Esophagus muscularis mucosa (tissue), 4 donors: Measurements from ENCODE around the gene TOMM20. TPM values are rescaled to one million over a fixed set of nuclear protein-coding genes. Genes with fewer than 3 reads are reported as not detected.

ENCODE experiments used
- DNase-seq: peaks from one replicate; pipeline ENCODE4 v3.0.0-alpha.2; 2017; ENCODE audit errors: extremely low spot score
- H3K27ac ChIP-seq, 4 donors: fragments of 200-600 bp; sonication (generic); replicated peaks in 1 of 4; 1 replicate in 3 of 4; 2 replicates in 1 of 4; pipeline ENCODE4 v1.5.1; 2016 to 2019; ENCODE audit warnings: mild to moderate bottlenecking in 1 of 4
- H3K27me3 ChIP-seq, 4 donors: fragments of 200-600 bp; sonication (generic); one replicate each; pipeline versions ENCODE4 v1.5.1 to v1.6.0; 2016 to 2019
- H3K36me3 ChIP-seq, 4 donors: fragments of 200-600 bp; sonication (generic); one replicate each; pipeline ENCODE4 v1.5.1; 2016 to 2019
- H3K4me1 ChIP-seq, 4 donors: fragments of 200-600 bp; sonication (generic); one replicate each; pipeline ENCODE4 v1.5.1; 2016 to 2019
- H3K4me3 ChIP-seq, 4 donors: fragments of 200-600 bp; sonication (generic); 1 replicate in 2 of 4; 2 replicates in 2 of 4; pipeline ENCODE4 v1.5.1; 2016 to 2019; ENCODE audit warnings: mild to moderate bottlenecking in 4 of 4, moderate library complexity in 1 of 4
- H3K9me3 ChIP-seq, 4 donors: fragments of 200-600 bp; sonication (generic); 1 replicate in 3 of 4; 2 replicates in 1 of 4; pipeline ENCODE4 v1.5.1; 2016 to 2019
- EP300 ChIP-seq: sonication (generic); formaldehyde crosslinking; IDR thresholded peaks from one replicate; pipeline ENCODE4 v1.6.1; 2017; ENCODE audit warnings: antibody characterized with exemption
- POLR2A ChIP-seq: fragments of 450-650 bp; IDR thresholded peaks from one replicate; pipeline ENCODE4 v1.6.1; 2017; ENCODE audit warnings: antibody characterized with exemption, moderate library complexity, mild to moderate bottlenecking, low read depth
- POLR2AphosphoS5 ChIP-seq, 2 donors: sonication (generic); formaldehyde crosslinking; IDR thresholded peaks; one replicate each; pipeline ENCODE4 v1.6.1; 2017; ENCODE audit warnings: antibody characterized with exemption in 2 of 2
- WGBS: methylation state at CpG from one replicate; pipeline ENCODE4 v1.1.5; 2018; 5-methylcytosine and 5-hydroxymethylcytosine counted together
- intact Hi-C: fragments of 100-400 bp; cut with DNase I; formaldehyde crosslinking; loops from one replicate; pipeline ENCODE4 v1.15.1; 2023
- total RNA-seq, 4 donors: library from RNA; depleted of rRNA; stranded (reverse); fragments of >200 nt; gene quantifications; one replicate each; pipeline versions ENCODE4 v1.1.0 to v1.2.1, GENCODE V29; 2016
- TF ChIP-seq, protein P1 (sequence below), 3 experiments: fragments of 200-600 bp in 2 of 3; fragments of 450-650 bp in 1 of 3; sonication (generic) in 2 of 3; IDR thresholded peaks; one replicate each; pipeline ENCODE4 v1.5.1; 2017 to 2019; ENCODE audit warnings: antibody characterized with exemption in 3 of 3, mild to moderate bottlenecking in 2 of 3, moderate library complexity in 1 of 3

Gene TOMM20
- total RNA-seq, 4 donors from 2014 or later: 59.7 to 94.3 (median 86.3) TPM

DNA sequence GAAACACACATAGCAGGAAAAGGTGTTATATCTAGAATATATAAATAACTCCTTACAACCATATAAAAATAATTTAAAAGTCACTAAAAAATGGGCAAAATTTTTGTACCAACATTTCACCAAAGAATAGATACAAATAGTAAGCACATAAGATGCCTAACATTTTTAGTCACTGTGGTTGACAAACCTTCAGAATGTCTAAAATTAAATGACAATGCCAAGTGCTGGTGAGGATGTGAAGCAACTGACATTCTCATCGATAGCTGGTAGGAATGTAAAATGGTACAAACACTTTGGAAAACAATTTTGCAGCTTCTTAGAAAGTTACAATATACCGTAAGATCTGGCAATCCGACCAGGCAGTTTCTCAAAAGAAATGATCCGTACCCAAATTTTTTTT lies 14.4 kb upstream of the TOMM20 start:
- no peaks in the 10 kb centered on the region for H3K4me1 ChIP-seq
- intact Hi-C loops: no loop called here
- H3K9me3 ChIP-seq: no peaks in the 10 kb centered on the region
- no peak for DNase-seq
- no peaks in the 10 kb centered on the region for H3K27me3 ChIP-seq
- TF ChIP-seq EP300: no peak
- TF ChIP-seq POLR2AphosphoS5 (IDR thresholded peaks at IDR 0.05): no peak
- TF ChIP-seq, protein P1, sequence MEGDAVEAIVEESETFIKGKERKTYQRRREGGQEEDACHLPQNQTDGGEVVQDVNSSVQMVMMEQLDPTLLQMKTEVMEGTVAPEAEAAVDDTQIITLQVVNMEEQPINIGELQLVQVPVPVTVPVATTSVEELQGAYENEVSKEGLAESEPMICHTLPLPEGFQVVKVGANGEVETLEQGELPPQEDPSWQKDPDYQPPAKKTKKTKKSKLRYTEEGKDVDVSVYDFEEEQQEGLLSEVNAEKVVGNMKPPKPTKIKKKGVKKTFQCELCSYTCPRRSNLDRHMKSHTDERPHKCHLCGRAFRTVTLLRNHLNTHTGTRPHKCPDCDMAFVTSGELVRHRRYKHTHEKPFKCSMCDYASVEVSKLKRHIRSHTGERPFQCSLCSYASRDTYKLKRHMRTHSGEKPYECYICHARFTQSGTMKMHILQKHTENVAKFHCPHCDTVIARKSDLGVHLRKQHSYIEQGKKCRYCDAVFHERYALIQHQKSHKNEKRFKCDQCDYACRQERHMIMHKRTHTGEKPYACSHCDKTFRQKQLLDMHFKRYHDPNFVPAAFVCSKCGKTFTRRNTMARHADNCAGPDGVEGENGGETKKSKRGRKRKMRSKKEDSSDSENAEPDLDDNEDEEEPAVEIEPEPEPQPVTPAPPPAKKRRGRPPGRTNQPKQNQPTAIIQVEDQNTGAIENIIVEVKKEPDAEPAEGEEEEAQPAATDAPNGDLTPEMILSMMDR (IDR thresholded peaks at IDR 0.05): no peak
- TF ChIP-seq POLR2A: no peak
- 97% methylated on average over 4 of the region's 4 CpGs for WGBS
- peaks cover 50 to 99% (median 91%) of the 10 kb centered on the region in 4 donors for H3K36me3 ChIP-seq
- H3K27ac ChIP-seq: no peak overlapping the region
- no peak overlapping the region for H3K4me3 ChIP-seq

DNA sequence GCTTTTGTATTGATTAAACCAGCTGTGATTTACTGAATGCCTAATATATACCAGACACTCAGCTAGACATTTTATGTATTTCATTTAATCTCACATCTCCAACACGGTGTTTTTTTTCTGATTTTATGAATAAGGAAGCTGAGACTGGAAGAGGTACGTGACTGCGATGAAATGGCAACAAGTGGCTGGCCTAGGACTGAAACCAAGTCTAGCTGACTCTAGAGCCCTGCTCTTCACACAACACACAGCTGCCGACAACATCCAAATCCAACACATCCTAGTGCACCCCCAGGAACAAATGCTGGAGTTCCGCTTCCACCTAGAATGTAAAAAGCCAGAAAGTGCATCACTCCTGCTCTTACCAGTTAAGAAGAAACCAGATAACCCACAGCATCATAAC lies 10.7 kb upstream of the TOMM20 start:
- intact Hi-C loops: no loop called here

DNA sequence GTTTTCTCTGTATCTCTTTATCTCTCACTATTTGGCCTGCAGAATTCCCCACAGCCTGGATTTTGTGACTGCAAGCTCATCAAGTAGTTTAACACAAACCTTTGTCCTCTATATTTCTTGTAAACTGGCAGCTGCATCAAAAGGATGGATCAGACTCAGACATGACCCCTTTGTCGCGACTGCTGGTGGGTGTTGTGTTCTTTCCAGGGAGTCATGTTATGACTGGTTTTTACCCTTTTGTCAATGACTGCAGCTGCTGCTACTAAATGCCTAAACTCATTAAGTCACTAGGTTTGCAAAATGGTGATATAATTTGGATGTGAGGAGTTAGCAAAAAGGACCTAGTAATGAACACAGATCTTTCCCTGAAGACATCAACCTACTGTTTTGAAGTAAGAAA lies 10.2 kb upstream of the TOMM20 start:
- Histone ChIP-seq H3K36me3 (peaks cover 55 to 99% (median 89%) of the 10 kb centered on the region in 4 donors), H3K4me1 (no peaks in the 10 kb centered on the region), H3K27me3 (no peaks in the 10 kb centered on the region), H3K9me3 (no peaks in the 10 kb centered on the region), H3K4me3 (no peak overlapping the region), H3K27ac (no peak overlapping the region)
- 82% methylated on average over 2 of the region's 2 CpGs for WGBS
- intact Hi-C loops: no loop called here
- TF ChIP-seq, protein P1 (IDR thresholded peaks at IDR 0.05): no peak
- no peak for TF ChIP-seq EP300
- no peak for TF ChIP-seq POLR2A
- TF ChIP-seq POLR2AphosphoS5 (IDR thresholded peaks at IDR 0.05): no peak
- no peak for DNase-seq

More for the DNA sequence above, 10.7 kb upstream of the TOMM20 start:
- no peaks in the 10 kb centered on the region for H3K4me1 ChIP-seq
- H3K36me3 ChIP-seq: peaks cover 53 to 99% (median 88%) of the 10 kb centered on the region in 4 donors
- DNase-seq: no peak
- WGBS: 96% methylated on average over 5 of the region's 5 CpGs
- H3K9me3 ChIP-seq: no peaks in the 10 kb centered on the region
- no peaks in the 10 kb centered on the region for H3K27me3 ChIP-seq
- H3K27ac ChIP-seq: no peak overlapping the region
- no peak for TF ChIP-seq EP300
- TF ChIP-seq POLR2AphosphoS5 (IDR thresholded peaks at IDR 0.05): no peak
- TF ChIP-seq, protein P1 (IDR thresholded peaks at IDR 0.05): no peak
- TF ChIP-seq POLR2A: no peak
- H3K4me3 ChIP-seq: no peak overlapping the region

DNA sequence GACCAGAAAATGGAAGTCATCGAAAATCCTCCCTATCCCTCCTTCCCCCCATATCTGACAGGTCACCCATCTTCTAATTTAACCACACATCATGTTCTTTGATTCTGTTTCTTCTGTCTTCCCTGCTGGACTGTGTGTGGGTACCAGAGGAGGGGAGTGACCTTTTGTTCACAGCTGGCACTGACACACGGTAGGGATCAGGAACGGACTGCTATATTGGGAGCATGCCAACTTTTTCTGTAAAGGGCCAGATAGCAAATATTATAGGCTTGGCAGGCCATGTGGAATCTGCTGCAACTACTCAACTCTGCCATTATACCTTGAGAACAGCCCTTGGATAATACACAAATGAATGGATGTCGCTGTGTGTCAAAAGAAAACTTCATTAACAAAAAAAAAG lies 7.5 kb upstream of the TOMM20 start:
- no peaks in the 10 kb centered on the region for H3K9me3 ChIP-seq
- no peaks in the 10 kb centered on the region for H3K27me3 ChIP-seq
- H3K4me1 ChIP-seq: no peaks in the 10 kb centered on the region
- H3K4me3 ChIP-seq: no peak overlapping the region
- TF ChIP-seq, protein P1 (IDR thresholded peaks at IDR 0.05): no peak
- no peak for TF ChIP-seq POLR2A
- 61% methylated on average over 4 of the region's 4 CpGs for WGBS
- no peak for DNase-seq
- H3K27ac ChIP-seq: no peak overlapping the region
- intact Hi-C loops: no loop called here
- peaks cover 51 to 99% (median 82%) of the 10 kb centered on the region in 4 donors for H3K36me3 ChIP-seq

DNA sequence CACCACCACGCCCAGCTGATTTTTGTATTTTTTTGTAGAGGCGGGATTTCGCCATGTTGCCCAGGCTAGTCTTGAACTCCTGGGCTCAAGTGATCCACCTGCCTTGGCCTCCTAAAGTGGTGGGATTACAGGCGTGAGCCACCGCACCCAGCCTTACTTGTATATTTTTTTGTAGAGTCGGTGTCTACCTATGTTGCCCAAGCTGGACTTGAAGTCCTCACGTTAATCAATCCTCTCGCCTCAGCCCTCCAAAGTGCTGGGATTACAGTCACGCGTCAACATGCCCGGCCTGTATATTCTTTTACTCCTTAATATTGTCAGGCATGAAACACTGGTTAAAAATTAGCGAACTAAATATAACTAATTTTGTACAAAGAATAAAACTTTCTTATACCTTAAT lies 5.5 kb upstream of the TOMM20 start:
- WGBS: 96% methylated on average over 12 of the region's 12 CpGs
- peak; percentile 66 for DNase-seq
- Histone ChIP-seq H3K27ac (no peak overlapping the region), H3K27me3 (no peaks in the 10 kb centered on the region), H3K4me3 (no peak overlapping the region), H3K36me3 (peaks cover 43 to 84% (median 63%) of the 10 kb centered on the region in 4 donors), H3K4me1 (peaks cover 0 to 3% (median 1%) of the 10 kb centered on the region in 4 donors), H3K9me3 (no peaks in the 10 kb centered on the region)
- intact Hi-C loops: no loop called here
- TF ChIP-seq EP300: no peak
- TF ChIP-seq POLR2AphosphoS5 (IDR thresholded peaks at IDR 0.05): no peak
- TF ChIP-seq, protein P1 (IDR thresholded peaks at IDR 0.05): no peak
- TF ChIP-seq POLR2A: no peak
